ENCODE results near the gene ZRANB3. TPM values are rescaled to one million over a fixed set of nuclear protein-coding genes. Genes with fewer than 3 reads are reported as not detected.

ZRANB3 gene
- total RNA-seq, 1 experiment from 2014 or later = 17.1 TPM

DNA sequence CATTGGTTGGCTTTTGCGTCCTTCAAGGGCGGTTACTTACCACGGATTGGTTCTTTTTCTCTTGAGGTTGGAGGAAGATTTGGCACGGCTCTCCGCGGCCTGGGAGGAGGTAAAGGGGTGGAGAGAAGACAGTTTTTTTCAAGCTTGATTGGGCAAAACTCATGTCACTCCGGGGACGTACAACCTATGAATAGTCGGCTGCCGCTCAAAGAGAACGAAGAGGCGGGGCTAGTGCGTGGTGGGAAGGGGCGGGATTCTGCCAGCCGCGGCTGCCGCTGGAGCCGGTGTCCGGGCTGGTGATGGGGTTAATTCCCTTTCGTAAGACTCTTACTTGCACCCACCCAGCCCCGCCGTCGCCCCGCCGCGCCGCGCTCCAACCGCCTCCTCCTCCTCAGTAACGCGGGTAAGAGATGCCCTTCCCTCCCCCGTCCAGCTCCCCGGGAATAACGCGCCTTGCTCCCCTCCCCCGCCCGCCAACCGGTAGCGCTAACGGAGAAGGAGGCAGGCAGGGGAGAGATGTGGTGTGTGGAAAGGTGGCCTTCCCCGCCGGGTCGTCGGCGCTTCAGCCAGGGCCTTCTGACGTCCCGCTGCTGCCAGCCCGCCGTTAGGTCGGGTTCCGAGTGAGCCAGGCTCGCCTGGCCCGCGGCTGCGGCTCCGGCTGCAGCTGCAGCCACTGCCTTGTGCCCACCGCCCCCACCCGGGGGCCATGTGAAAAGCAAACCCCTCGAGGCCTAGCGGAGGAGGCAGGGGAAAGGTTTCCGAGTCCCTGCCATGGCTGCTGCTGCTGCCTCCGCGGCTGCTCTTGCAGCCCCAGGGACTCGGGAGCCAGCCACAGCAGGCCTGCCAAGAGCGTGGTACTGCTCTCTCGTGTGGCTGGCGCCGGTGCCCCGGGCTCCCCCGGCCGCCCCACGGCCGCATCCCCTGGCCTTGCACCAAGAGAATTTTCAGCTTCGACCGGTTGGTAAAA, 496 bp upstream of the ZRANB3 start, which contains the start of gene R3HDM1:
TSS of gene R3HDM1 (plus strand) at position 254 of the 967 bp plus-strand sequence. CDS start 73,362 bp downstream, outside the sequence.
- TF ChIP-seq EZH2 (IDR thresholded peaks at IDR 0.05; ENCODE audit: borderline replicate concordance, low read depth, low read length, poor library complexity, severe bottlenecking) = no peak
- TF ChIP-seq, protein P1, sequence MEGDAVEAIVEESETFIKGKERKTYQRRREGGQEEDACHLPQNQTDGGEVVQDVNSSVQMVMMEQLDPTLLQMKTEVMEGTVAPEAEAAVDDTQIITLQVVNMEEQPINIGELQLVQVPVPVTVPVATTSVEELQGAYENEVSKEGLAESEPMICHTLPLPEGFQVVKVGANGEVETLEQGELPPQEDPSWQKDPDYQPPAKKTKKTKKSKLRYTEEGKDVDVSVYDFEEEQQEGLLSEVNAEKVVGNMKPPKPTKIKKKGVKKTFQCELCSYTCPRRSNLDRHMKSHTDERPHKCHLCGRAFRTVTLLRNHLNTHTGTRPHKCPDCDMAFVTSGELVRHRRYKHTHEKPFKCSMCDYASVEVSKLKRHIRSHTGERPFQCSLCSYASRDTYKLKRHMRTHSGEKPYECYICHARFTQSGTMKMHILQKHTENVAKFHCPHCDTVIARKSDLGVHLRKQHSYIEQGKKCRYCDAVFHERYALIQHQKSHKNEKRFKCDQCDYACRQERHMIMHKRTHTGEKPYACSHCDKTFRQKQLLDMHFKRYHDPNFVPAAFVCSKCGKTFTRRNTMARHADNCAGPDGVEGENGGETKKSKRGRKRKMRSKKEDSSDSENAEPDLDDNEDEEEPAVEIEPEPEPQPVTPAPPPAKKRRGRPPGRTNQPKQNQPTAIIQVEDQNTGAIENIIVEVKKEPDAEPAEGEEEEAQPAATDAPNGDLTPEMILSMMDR (conservative IDR thresholded peaks at IDR 0.05; ENCODE audit: low read depth, low read length) = peak; percentile 41
- Histone ChIP-seq H3K9me3 (ENCODE audit: low read depth, low read length, poor library complexity, severe bottlenecking) (no peaks in the 10 kb centered on the region), H3K27me3 (replicated peaks; ENCODE audit: insufficient read depth, low read depth, low read length, poor library complexity) (no peaks in the 10 kb centered on the region), H3K27ac (ENCODE audit: low read depth, low read length, poor library complexity, severe bottlenecking) (peak within 1 kb of the TSS; percentile 90), H3K36me3 (ENCODE audit: insufficient read depth, low read length, poor library complexity, severe bottlenecking) (no peaks in the 10 kb centered on the region), H3K4me3 (ENCODE audit: low read depth, low read length, poor library complexity, severe bottlenecking) (peak within 1 kb of the TSS; percentile 92), H3K4me1 (ENCODE audit: insufficient read depth, low read length, poor library complexity, severe bottlenecking) (peaks cover 6% of the 10 kb centered on the region)
- intact Hi-C loops (cut with micrococcal nuclease; ENCODE audit: unreplicated experiment) = loop anchor here (5.0 kb wide), 1 partner anchor 479 kb away; the partner anchor contains the start of gene RAB3GAP1
- ChIA-PET POLR2A (ENCODE audit: low non-redundant PET) (interaction anchor here (0.5 to 0.8 kb wide), 3 partner anchors 13 to 353 kb away, joined by 4 to 14 read pairs (median 4); no protein-coding TSS in a partner anchor), CTCF (no interaction called here)
- BruUV-seq (replicated peaks) = no TSS peak
- peak; percentile 100 for DNase-seq (ENCODE audit: low spot score)

DNA sequence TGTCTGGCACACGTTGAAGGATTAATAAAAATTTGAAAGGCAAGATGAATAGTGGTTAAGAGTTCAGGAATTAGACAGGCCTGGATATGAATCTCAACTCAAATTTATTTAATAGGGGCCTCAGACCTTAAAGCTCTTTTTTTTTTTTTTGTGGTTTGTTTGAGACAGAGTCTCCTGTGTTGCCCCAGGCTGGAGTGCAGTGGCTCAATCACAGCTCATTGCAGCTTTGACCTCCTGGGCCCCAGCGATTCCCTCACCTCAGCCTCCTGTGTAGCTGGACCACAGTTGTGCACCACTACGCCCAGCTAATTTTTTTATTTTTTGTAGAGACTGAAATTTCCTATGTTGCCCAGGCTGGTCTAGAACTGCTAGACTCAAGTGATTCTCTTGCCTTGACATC, 3.0 kb downstream of the ZRANB3 start:
- CTCF ChIA-PET = no interaction called here

DNA sequence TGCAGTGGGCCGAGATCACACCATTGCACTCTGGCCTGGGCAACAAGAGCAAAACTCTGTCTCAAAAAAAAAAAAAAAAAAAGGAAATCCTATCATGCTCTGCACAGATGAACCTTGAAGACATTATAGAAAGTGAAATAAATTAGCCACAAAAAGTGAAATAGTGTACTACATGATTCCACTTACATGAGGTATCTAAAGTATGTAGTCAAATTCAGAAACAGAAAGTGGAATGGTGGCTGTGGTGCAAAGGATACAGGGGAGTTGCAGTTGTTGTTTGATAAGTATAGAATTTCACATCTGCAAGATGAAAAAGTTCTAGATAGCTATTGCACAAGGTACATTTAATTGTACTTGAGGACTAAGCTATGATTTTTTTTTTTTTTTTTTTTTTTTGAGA, 5.2 kb downstream of the ZRANB3 start:
- Histone ChIP-seq H3K9me3 (ENCODE audit: low read depth, low read length, poor library complexity, severe bottlenecking) (no peaks in the 10 kb centered on the region), H3K36me3 (ENCODE audit: insufficient read depth, low read length, poor library complexity, severe bottlenecking) (no peaks in the 10 kb centered on the region), H3K27ac (ENCODE audit: low read depth, low read length, poor library complexity, severe bottlenecking) (no peak overlapping the region), H3K27me3 (replicated peaks; ENCODE audit: insufficient read depth, low read depth, low read length, poor library complexity) (no peaks in the 10 kb centered on the region), H3K4me3 (ENCODE audit: low read depth, low read length, poor library complexity, severe bottlenecking) (no peak overlapping the region), H3K4me1 (ENCODE audit: insufficient read depth, low read length, poor library complexity, severe bottlenecking) (peaks cover 5% of the 10 kb centered on the region)
- TF ChIP-seq, protein P1 (conservative IDR thresholded peaks at IDR 0.05; ENCODE audit: low read depth, low read length) = no peak
- TF ChIP-seq EZH2 (IDR thresholded peaks at IDR 0.05; ENCODE audit: borderline replicate concordance, low read depth, low read length, poor library complexity, severe bottlenecking) = no peak
- BruUV-seq (replicated peaks) = no TSS peak
- no peak for DNase-seq (ENCODE audit: low spot score)
- POLR2A ChIA-PET (ENCODE audit: low non-redundant PET) = no interaction called here
- intact Hi-C loops (cut with micrococcal nuclease; ENCODE audit: unreplicated experiment) = no loop called here
- CTCF ChIA-PET = no interaction called here

More for the DNA sequence above, 3.0 kb downstream of the ZRANB3 start:
- no peaks in the 10 kb centered on the region for H3K36me3 ChIP-seq (ENCODE audit: insufficient read depth, low read length, poor library complexity, severe bottlenecking)
- no peak for DNase-seq (ENCODE audit: low spot score)
- intact Hi-C loops (cut with micrococcal nuclease; ENCODE audit: unreplicated experiment) = no loop called here
- no peak for TF ChIP-seq EZH2 (IDR thresholded peaks at IDR 0.05; ENCODE audit: borderline replicate concordance, low read depth, low read length, poor library complexity, severe bottlenecking)
- TF ChIP-seq, protein P1 (conservative IDR thresholded peaks at IDR 0.05; ENCODE audit: low read depth, low read length) = no peak
- POLR2A ChIA-PET (ENCODE audit: low non-redundant PET) = no interaction called here
- H3K4me3 ChIP-seq (ENCODE audit: low read depth, low read length, poor library complexity, severe bottlenecking) = no peak overlapping the region
- no TSS peak for BruUV-seq (replicated peaks)
- H3K27me3 ChIP-seq (replicated peaks; ENCODE audit: insufficient read depth, low read depth, low read length, poor library complexity) = no peaks in the 10 kb centered on the region
- H3K9me3 ChIP-seq (ENCODE audit: low read depth, low read length, poor library complexity, severe bottlenecking) = no peaks in the 10 kb centered on the region
- peaks cover 4% of the 10 kb centered on the region for H3K4me1 ChIP-seq (ENCODE audit: insufficient read depth, low read length, poor library complexity, severe bottlenecking)
- H3K27ac ChIP-seq (ENCODE audit: low read depth, low read length, poor library complexity, severe bottlenecking) = no peak overlapping the region

Data from A673 (cell line).